Testis (tissue), 2 donors: ENCODE data around the gene LMF2.
"Not testable (repeated sequence)": the region's sequence is repeated elsewhere in the genome, so short reads cannot be mapped to it uniquely, and the experiment has no call there.

ENCODE experiments used
- CTCF ChIP-seq, 3 experiments: fragments of 450-650 bp in 2 of 3; fragments of 200-600 bp in 1 of 3; sonication (generic) in 1 of 3; IDR thresholded peaks; one replicate each; pipeline ENCODE4 v1.5.1; 2016 to 2019; ENCODE audit warnings: antibody characterized with exemption in 3 of 3, mild to moderate bottlenecking in 2 of 3, moderate library complexity in 1 of 3
- POLR2A ChIP-seq: fragments of 450-650 bp; IDR thresholded peaks from one replicate; pipeline ENCODE4 v1.6.1; 2017; ENCODE audit warnings: antibody characterized with exemption, mild to moderate bottlenecking, moderate library complexity

DNA sequence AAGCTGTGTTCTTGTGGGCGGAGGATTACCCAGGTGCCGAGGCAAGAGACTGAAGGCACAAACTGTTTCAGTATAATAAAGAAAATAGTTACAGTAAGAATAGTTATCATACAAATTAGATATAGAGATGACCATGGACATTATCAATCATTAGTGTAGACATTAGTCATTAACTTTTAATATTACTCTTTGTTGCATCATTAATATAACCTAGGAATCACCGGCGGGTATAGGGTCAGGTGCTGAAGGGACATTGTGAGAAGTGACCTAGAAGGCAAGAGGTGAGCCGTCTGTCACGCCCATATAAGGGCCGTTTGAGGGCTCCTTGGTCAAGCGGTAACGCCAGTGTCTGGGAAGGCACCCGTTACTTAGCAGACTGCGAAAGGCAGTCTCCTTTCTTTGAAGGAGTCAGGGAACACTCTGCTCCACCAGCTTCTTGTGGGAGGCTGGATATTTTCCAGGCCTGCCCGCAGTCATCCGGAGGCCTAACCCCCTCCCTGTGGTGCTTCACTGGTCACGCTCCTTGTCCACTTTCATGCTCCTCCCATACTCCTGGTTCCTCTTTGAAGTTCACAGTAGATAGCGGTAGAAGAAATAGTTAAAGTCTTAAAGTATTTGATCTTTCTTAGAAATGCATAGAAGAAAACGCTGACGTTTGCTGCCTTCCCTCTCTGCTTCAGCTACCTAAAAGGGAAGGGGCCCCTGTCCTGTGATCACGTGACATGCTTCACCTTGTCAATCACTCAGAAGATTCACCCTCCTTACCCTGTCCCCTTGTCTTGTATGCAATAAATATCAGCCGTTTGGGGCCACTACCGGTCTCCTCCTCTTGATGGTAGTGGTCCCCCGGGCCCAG lies 26.6 kb upstream of the LMF2 start:
- TF ChIP-seq CTCF (IDR thresholded peaks at IDR 0.05); POLR2A: not testable (repeated sequence)
